Measurements from ENCODE around the gene CCNYL1. TPM values are rescaled to one million over a fixed set of nuclear protein-coding genes. Genes with fewer than 3 reads are reported as not detected.
"Not testable (repeated sequence)": the region's sequence is repeated elsewhere in the genome, so short reads cannot be mapped to it uniquely, and the experiment has no call there.

The CCNYL1 gene
- total RNA-seq, 1 experiment from 2014 or later: 43.0 TPM

GRCh38 chr2:207729465-207729998 is 18.1 kb downstream of the CCNYL1 start:
- no peak for DNase-seq (ENCODE audit: low spot score)
- in situ Hi-C loops (cut with HindIII; ENCODE audit: low sequenced_read_pairs): loop anchor here (25.0 kb wide), 1 partner anchor 333 kb away; no protein-coding TSS in a partner anchor

- no peak for DNase-seq (ENCODE audit: low spot score)
- in situ Hi-C loops (cut with HindIII; ENCODE audit: low sequenced_read_pairs): loop anchor here (5.0 to 25.0 kb wide), 2 partner anchors 74 to 331 kb away; no protein-coding TSS in a partner anchor
Measured at GRCh38 chr2:207731138-207731537, 19.7 kb downstream of the CCNYL1 start.

DNA sequence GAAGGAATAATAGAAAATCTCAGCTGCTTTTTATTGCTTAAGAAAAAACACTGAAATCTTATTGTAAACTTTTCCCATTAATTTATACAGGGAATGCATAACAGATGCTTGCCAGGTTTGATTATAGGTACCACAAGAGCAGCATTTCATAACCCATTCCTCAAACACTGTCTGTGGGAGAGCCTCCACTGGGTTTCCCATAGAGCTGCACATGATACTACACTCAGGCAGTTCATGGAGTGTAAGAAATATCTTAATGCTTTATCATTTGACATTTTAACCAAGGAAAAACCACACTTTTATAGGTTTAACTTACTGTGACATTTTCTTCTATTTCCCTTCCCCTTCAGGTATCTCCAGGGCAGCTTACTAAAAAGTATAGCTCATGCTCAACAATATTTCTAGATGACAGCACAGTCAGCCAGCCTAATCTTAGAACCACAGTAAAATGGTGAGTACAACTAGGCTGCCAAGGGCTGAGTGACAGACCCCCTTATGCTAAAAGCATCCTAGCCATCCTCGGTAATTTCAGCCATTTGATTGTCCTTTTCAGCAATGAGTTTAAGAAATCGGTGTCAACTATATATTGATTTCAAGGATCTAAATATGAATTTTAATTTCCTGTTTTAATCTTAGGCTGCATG is 22.3 kb downstream of the CCNYL1 start:
- in situ Hi-C loops (cut with HindIII; ENCODE audit: low sequenced_read_pairs): loop anchor here (5.0 to 25.0 kb wide), 2 partner anchors 76 to 329 kb away; no protein-coding TSS in a partner anchor
- DNase-seq (ENCODE audit: low spot score): no peak

- DNase-seq (ENCODE audit: low spot score): no peak
- in situ Hi-C loops (cut with HindIII; ENCODE audit: low sequenced_read_pairs): loop anchor here (5.0 to 25.0 kb wide), 2 partner anchors 77 to 328 kb away; no protein-coding TSS in a partner anchor
Measured at GRCh38 chr2:207734264-207734635, 22.8 kb downstream of the CCNYL1 start.

DNA sequence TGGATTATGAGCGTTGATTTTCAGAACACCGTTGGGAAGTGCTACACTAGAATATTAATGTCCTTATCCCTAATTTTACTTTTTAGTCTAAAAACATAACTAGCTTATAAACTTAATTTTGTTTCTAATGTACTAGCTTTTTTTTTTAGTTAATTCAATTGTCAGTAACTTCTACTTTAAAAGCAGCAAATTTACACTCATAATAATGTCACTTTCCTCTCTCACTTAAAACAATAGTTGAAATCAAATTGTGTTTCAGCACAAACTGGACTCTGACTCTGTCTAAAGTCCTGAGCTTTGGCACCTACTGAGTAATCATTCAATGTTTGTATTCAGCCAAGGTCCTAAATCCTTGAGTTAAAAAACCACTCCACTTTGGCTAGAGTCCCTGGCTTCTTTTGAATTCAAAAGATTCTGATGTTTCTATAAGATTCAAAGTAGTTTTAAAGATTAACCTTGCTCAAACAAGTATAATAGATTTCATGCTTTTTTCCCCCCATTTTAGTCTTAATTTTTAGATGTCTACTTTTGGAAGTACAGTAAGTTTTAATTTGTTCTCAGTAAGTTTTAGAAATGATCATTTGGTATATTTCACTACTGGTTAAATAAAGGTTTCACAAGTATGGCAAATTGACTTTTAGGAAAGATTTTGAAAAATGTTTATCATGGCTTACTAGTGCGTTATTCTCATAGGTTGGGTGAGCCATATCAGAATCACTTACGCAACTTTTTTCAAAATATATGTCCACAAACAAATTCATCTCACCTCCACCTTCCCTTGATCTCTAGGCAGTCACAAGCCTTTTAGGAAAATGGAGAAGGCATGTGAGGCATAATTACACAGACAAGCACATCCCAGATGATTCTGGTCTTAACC is 23.4 kb downstream of the CCNYL1 start:
- in situ Hi-C loops (cut with HindIII; ENCODE audit: low sequenced_read_pairs): loop anchor here (5.0 to 25.0 kb wide), 2 partner anchors 78 to 327 kb away; no protein-coding TSS in a partner anchor
- DNase-seq (ENCODE audit: low spot score): no peak

GRCh38 chr2:207735513-207735859 is 24.0 kb downstream of the CCNYL1 start:
- in situ Hi-C loops (cut with HindIII; ENCODE audit: low sequenced_read_pairs): loop anchor here (25.0 kb wide), 1 partner anchor 327 kb away; no protein-coding TSS in a partner anchor
- not testable (repeated sequence) for DNase-seq (ENCODE audit: low spot score)

GRCh38 chr2:207743514-207743913 is 32.1 kb downstream of the CCNYL1 start:
- no peak for DNase-seq (ENCODE audit: low spot score)
- in situ Hi-C loops (cut with HindIII; ENCODE audit: low sequenced_read_pairs): loop anchor here (25.0 kb wide), 1 partner anchor 319 kb away; no protein-coding TSS in a partner anchor

DNA sequence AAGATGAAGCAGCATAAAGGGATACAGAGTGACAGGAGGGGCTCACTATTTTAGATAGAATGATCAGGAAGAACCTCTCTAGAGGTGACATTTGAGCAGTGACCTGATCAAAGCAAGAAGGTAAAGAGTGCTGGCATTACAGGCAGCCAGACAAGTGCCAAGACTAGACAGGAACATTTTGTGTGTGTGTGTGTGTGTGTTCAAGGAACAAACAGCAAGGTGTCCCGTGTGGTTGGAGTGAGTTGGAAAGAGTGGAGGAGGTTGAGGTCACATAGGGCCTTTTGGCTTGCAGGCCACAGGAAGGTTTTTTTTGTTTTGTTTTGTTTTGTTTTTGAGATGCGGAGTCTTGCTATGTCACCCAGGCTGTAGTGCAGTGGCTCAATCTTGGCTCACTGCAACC is 32.6 kb downstream of the CCNYL1 start:
- no peak for DNase-seq (ENCODE audit: low spot score)
- in situ Hi-C loops (cut with HindIII; ENCODE audit: low sequenced_read_pairs): loop anchor here (25.0 kb wide), 1 partner anchor 318 kb away; no protein-coding TSS in a partner anchor

DNA sequence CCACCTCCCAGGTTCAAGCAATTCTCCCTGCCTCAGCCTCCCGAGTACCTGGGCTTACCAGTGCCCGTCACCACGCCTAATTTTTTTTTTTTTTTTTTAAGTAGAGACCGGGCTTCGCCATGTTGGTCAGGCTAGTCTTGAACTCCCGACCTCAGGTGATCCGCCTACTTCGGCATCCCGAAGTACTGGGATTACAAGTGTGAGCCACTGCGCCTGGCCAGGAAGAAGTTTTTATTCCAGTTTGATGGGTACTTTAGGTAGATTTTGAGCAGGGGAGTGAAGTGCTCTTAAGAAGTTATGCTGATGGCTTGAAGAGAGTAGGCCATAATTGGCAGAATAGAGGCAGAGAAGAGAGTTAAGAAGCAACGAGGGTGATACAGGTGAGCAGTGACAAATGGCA is 33.0 kb downstream of the CCNYL1 start:
- DNase-seq (ENCODE audit: low spot score): no peak
- in situ Hi-C loops (cut with HindIII; ENCODE audit: low sequenced_read_pairs): loop anchor here (25.0 kb wide), 1 partner anchor 318 kb away; no protein-coding TSS in a partner anchor

- in situ Hi-C loops (cut with HindIII; ENCODE audit: low sequenced_read_pairs): loop anchor here (25.0 kb wide), 1 partner anchor 316 kb away; no protein-coding TSS in a partner anchor
- peak; percentile 83 for DNase-seq (ENCODE audit: low spot score)
Measured at GRCh38 chr2:207746131-207746530, 34.7 kb downstream of the CCNYL1 start.

DNA sequence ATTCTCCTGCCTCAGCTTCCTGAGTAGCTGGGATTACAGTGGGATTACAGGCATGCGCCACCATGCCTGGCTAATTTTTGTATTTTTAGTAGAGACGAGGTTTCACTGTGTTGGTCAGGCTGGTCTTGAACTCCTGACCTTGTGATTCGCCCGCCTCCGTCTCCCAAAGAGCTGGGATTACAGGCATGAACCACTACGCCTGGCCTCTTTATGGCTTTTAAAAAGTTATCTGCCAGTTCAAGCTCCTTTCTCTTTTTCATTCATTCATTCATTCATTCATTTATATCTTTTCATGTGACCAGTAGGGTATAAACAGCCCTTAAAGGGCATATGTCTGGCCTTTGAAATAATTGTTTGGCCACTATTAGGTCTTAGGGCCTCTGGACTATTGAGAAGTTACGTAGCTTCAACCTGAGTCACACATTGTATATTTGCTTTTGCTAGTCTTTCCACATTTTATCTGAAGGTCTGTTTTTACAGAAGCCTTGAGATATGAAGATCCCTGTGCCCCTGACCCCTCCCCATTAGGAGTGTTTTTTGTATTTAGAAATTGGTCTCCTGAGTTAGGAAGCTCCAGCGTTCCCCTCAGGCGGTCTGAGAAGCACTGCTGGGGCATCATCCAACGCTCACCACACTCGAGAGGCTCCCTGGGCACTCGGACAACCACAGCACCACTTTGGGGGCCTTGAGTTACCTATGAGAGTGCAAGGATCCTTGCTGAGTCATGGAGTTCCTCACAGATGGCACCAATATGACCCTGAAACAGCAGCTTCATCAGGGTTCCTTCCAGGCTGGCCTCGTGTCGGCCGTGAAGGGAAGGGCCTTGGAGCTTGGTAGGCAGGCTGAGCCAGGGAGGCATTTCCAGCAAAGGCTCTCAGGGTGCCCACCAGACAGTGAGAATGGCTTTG is 36.5 kb downstream of the CCNYL1 start:
- in situ Hi-C loops (cut with HindIII; ENCODE audit: low sequenced_read_pairs): loop anchor here (25.0 kb wide), 1 partner anchor 314 kb away; no protein-coding TSS in a partner anchor
- no peak for DNase-seq (ENCODE audit: low spot score)

- in situ Hi-C loops (cut with HindIII; ENCODE audit: low sequenced_read_pairs): loop anchor here (25.0 kb wide), 1 partner anchor 313 kb away; no protein-coding TSS in a partner anchor
- DNase-seq (ENCODE audit: low spot score): no peak
Measured at GRCh38 chr2:207748993-207749392, 37.6 kb downstream of the CCNYL1 start.

DNA sequence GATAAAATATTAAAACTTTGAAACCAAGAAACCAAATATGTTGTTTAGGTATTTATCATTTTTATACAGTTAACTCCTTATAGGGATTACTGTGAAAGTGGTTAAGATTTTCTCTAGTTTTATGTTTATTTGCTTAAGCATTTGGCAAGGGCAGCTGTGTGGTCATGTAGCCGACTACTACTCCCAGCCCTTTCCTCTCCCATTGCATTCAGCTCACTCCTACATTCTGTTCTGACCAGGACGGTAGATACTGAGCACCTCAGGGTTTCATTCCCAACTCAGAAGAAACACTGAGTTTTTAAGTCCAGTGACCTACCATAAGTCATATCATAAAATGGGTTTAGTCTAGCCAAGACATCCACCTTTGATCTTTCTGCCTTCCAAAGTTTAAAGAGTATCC is 38.4 kb downstream of the CCNYL1 start:
- in situ Hi-C loops (cut with HindIII; ENCODE audit: low sequenced_read_pairs): loop anchor here (25.0 kb wide), 1 partner anchor 312 kb away; no protein-coding TSS in a partner anchor
- DNase-seq (ENCODE audit: low spot score): no peak

GRCh38 chr2:207750345-207750744 is 38.9 kb downstream of the CCNYL1 start:
- DNase-seq (ENCODE audit: low spot score): no peak
- in situ Hi-C loops (cut with HindIII; ENCODE audit: low sequenced_read_pairs): no loop called here

DNA sequence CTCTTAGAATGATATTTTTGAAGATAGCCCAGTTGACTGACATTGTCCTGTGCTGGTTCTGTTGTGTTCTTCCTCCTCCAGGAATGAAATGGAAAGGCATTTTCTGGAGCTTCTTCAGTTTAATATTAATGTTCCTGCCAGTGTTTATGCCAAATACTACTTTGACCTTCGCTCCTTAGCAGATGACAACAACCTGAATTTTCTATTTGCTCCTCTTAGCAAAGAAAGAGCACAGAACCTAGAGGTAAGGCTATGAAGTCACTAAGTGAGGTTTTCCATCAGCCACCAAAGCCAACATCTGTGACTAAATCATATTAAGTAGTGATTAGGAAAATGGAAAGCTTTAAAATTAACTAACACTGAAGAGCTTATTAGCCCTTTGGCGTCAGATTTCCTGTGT is 39.4 kb downstream of the CCNYL1 start:
- in situ Hi-C loops (cut with HindIII; ENCODE audit: low sequenced_read_pairs): no loop called here

GRCh38 chr2:207753688-207754087 is 42.2 kb downstream of the CCNYL1 start:
- in situ Hi-C loops (cut with HindIII; ENCODE audit: low sequenced_read_pairs); DNase-seq (ENCODE audit: low spot score): not testable (repeated sequence)

More for the DNA sequence above, 39.4 kb downstream of the CCNYL1 start:
- no peak for DNase-seq (ENCODE audit: low spot score)

- DNase-seq (ENCODE audit: low spot score): no peak
- in situ Hi-C loops (cut with HindIII; ENCODE audit: low sequenced_read_pairs): no loop called here
Measured at GRCh38 chr2:207754498-207755383, 43.3 kb downstream of the CCNYL1 start.

Measured in G401 (cell line).